T-helper 22 cell (primary cell): ENCODE data around the gene SPTBN1.

Experiments
- DNase-seq: peaks from one replicate; pipeline ENCODE4 v3.0.0-alpha.2; 2020; ENCODE audit warnings: low read depth

SPTBN1 gene

DNA sequence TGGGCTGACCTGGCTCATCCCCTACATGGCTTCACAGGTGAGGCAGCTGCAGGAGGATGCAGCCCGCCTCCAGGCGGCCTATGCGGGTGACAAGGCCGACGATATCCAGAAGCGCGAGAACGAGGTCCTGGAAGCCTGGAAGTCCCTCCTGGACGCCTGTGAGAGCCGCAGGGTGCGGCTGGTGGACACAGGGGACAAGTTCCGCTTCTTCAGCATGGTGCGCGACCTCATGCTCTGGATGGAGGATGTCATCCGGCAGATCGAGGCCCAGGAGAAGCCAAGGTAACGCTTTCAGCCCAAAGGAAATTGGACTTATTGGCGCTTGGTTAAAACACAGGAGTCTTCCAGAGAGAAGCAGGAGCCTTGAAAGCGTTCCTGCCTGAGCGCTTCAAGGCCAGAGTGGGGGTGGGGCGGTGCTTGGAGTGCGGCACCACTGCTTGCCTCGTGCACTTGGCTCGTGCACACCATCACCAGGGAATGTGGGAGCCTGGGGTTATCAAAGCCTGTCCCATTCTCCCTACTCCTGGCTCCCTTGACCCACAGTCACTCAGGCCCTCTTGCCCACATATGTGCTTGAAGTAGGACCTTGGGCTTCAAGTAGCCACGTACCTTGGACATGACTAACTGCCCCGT, 197.6 kb downstream of the SPTBN1 start:
- no peak for DNase-seq

DNA sequence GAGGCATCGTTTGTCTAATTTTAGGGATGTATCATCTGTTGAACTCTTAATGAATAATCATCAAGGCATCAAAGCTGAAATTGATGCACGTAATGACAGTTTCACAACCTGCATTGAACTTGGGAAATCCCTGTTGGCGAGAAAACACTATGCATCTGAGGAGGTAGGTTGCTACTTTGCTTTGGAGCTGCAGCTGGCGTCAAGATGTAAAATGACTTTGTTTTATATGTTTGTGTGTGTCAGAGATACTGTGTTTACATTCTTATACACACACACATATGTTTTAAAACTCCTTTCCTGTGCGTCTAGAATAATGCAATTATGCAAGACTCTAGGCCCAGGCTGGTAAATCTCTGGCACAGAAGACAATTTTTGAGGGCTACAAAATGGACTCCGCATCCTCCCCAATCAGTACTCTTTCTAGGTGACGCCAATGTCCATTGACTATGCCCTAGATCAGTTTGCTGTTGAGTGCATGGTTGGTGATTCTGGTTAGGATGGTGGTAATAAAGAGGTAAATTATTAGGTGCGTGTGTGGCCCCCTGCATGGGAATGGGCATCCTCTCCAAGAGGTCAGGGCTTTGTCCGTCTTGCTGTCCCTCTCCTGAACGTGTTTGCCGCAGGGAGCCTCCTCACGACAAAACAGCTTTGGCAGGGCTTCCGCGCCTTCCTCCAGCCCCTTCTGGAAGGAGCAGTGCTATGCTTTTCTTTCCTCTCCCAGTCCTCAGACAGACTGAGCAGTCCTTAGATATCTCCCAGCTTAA, 199.1 kb downstream of the SPTBN1 start:
- DNase-seq: no peak

DNA sequence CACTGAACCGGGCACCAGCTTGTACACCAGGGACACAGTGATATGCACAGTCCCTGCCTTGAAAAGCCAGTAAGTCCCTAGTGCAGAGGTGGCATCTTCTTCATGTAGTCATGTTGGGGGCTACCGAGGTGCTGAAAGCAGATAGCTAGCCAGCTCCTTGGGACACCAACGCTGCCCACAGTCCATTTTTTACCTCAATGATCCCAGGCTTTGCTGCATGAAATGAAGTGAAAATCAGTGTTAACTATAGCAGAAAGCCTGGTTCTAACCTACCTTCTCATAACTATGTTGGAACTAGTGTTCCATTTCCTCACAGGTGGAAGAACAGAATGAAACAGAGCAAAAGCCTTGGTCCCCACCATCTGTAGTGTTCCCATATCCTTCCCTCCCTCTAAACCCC, 200.7 kb downstream of the SPTBN1 start:
- DNase-seq: no peak

DNA sequence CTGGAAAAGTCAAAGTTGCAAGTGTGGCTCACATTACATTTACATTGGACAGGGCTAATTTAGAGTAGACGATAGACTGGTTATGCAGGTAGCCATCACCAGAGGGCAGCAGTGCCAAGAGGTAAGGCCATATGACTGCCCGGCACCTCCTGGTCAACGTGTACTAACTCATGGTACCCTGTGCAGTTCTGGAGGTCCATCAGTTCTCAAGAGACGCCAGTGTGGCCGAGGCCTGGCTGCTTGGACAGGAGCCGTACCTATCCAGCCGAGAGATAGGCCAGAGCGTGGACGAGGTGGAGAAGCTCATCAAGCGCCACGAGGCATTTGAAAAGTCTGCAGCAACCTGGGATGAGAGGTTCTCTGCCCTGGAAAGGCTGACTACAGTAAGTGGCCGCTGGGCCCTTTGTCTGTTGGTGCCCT, 201.5 kb downstream of the SPTBN1 start:
- no peak for DNase-seq

DNA sequence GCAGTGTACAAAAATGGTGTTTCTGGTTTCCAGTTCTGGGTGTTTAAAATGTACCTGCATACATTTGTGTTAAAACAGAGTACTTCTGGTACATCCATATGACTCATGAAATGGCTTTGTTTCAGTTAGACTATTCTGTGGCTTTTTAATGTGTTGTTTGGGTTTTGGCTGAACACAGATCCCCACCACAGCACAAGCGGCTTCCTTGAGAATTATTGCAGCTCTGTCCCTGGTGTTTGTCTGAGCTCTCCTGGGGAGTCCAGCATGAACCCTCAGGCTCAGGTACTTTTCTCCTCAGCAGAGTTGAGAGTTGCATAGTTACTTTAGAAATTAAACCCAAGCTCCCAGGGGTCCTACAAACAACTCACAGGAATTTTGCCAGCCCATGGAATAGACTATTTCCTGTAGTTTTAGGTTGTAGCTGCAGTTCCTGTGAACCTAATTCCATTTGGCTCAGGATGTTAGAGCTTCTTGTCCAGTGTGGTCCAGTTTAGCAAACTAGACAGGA, 202.5 kb downstream of the SPTBN1 start:
- no peak for DNase-seq

DNA sequence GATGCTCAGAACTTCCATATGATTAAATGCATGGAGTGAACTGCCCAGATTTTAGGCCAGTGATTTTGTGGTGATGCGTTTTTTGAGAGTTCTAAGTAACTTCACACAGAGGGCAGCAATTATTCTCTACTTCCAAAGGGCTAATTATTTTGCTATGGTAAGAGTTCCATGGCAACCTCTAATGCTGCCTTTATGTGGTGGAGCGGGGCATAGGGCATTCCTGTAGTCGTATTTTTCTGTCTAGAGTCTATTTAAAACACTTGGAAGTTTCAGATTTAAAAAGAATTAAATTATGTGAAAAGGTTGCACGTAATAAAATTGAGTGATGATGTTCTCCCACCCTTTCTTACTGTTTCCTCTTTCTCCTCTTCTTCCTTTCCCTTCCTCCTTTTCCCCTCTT, 203.4 kb downstream of the SPTBN1 start:
- no peak for DNase-seq

DNA sequence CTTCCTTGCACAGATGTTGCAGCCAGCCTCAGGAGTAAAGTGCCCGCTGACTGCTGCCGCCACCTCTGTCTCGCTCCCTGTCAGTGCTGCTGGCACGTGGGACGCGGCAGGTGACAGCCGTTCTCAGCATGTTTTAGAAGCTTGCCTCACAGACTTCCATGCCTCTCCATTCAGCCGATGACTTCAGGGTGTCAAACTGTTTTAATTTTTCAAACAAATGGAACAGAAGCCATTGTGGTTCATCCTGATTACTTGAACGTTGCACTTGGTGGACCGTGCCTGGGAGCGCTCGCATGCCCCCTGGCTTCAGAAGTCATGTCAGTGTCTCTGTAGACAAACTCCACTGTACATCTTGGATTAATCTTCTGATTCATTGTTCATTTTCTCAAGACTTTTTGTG, 204.6 kb downstream of the SPTBN1 start:
- DNase-seq: no peak

DNA sequence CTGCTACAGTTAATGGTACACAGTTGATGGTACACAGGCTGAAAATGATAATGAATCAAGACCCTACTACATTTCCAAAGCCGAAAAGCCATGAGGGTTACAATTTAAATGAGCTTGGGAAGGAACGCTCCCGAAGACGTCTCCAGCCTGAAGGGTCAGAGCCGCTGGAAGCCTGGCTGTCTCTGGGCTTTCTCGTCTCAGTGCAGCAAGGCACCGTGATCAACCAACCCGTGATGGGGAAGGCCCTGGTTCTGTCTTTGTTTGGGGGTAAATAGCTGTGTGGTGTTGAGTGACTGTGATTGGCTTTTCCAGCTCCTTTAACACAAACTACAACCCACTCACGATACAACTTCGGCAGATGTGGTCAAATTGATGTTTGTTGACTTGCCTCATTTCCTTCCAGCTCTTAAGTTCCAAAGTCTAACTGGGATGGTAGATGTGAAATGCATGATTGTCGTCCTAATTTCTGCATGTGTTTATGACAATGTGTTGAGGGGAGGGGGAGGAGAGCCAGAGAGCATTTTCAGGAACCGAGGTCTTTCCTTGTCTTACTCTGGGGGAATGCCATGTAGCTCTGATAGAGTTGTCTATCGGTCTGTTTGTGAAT, 207.4 kb downstream of the SPTBN1 start:
- DNase-seq: no peak

DNA sequence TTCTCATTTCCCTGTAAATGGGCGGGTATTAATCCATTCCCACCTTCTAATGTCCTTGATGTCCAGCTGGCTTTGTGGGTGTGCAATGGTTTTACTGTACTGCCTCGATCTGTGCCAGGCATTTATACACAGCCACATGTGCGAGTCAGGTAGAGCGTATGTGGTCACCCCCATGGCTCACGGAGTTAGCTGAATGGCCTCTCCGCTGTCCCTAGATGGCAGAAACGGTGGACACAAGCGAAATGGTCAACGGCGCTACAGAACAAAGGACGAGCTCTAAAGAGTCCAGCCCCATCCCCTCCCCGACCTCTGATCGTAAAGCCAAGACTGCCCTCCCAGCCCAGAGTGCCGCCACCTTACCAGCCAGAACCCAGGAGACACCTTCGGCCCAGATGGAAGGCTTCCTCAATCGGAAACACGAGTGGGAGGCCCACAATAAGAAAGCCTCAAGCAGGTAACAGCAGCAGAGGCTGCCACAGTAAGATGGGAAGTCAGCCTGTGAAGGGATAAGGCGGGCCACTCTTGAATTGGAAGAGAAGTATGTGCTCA, 208.2 kb downstream of the SPTBN1 start:
- DNase-seq: no peak

DNA sequence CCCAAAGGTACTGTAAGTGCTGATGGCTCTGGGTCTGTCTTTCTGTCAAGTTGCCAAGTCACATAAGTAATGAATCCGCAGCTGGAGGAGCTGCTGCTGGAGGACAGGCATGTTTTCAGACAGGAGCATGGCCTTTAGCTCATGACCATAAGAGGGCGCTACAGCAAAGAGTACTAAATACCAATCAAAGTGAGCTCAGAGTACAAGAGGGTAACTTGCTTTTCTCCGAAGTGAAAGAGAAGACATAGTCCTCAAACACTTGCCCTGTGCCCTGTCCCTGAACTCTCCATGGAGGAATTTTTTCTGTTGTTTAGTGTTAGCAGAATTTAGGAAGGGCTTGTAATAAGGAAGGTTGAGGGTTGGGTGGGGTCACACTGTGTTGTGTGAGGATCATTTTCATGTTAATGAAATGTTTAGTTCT, 209.3 kb downstream of the SPTBN1 start:
- no peak for DNase-seq

DNA sequence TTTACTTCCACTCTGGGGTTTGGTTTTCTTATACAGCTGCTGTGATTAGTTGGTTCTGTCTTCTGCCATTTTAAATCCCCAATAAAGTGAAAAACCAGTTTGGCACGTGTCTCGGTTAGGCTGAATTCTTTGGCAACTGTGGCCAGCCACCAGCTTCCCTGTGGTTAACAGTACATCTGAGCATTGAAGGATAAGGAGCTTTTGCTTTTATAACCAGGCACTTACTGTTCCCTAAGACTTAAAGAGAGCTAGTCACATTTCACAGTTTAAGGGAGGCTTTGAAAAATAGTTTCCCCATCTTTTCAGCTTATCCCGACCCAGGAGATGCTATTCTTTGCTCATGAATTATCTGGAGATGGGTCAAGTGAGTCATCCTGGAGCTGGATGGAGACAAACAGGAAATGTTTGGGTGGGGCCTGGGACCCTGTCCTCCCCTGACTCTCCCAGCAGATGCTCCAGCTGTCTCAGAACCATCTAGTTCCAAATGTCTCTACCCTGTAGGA, 210.1 kb downstream of the SPTBN1 start:
- no peak for DNase-seq

DNA sequence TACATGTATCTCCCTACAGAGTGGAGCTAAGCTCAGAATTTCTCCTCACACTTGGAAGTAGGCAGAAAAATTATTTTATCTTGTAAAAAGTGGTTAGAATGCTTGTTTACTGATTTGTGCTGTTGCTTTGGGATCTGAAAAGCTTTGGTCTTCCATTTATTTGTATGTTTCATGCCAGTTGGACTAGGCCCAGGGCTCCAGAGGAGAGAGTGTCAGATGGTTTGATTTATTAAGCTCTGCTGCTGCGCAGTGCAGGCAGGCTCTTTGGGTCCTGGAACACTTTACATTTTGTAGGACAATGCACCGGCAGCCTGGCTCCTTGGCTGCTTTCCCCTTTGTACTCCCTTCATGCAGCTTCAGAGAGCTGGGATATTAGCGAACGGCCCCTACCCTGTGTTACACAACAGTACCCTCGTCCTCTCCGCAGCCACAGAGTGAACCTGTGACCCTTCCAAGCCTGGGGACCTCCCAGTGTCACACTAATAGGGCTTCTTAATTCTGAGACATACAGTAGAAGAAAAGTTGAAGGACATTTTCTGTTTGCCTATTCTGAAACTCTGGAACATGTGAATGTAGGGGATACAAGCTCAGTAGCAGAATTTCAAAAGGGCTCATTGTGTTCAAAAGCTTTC, 210.6 kb downstream of the SPTBN1 start:
- no peak for DNase-seq

DNA sequence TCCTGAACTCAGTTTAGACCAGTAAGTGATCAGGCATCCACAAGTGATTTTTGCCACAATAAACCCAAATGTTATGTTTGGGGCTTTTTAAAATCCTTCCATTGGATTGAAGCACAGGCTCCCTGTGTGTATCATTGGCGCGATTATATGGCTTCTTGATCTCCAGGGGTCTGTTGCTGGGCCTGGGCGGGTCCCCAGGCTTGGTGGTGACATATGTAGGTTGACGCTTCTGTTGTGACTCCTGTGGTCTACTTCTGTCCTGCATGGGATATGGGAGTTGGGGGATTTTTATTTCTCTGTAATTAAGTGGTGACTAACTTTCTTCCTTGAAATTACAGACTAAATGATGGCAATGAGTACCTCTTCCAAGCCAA, 211.1 kb downstream of the SPTBN1 start:
- no peak for DNase-seq

DNA sequence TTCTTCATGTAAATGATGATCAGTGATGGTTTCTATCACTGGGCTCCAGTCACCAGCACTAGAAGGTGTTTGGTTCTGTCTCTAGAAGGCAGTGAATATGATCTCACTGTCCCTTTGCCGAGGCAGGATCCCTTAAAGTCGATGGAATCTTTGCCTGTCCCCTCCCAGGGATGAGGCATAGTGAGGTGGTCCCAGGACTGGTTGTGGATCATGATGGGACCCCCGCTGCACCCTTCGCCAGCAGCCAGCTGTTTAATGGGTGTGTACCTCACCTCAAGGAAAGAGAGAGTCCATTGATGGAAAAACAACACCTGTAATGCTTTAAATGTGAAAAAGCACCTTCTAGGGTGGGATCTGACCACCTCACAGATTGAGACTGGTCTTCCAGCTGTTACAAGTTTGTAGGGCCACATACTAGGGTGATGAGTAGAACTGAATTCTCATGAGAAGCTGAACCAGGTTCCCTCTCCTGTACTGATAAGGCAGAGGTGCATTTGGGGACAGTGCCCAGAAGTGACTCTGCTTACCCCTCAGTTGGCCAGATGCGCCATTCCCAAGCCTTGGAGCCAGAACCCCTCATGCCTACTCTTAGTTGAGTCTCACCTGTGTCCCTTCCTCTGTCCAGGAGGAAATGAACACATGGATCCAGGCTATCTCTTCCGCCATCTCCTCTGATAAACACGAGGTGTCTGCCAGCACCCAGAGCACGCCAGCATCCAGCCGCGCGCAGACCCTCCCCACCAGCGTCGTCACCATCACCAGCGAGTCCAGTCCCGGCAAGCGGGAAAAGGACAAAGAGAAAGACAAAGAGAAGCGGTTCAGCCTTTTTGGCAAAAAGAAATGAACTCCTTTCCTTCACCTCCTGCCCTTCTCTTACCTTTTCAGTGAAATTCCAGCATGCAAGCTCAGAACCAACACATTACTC, 211.9 kb downstream of the SPTBN1 start:
- no peak for DNase-seq

DNA sequence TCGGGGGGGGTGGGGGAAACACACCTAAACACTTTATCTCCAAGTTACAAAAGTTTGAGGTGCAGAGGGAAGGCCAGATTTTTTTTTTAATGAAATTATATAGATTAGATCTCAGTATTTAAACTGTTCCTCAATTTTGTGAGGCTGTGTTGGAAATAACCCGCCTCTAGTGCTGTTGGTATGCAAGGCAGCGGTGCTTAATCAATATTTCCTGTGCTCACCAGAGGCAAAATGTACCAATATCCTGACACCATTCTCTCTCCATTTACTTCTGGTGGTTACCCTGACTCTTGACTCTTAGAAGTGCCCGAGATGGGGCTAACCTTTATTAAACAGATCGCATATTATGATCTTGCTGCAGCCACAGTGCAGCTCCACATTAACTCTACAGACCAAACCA, 212.6 kb downstream of the SPTBN1 start:
- no peak for DNase-seq

DNA sequence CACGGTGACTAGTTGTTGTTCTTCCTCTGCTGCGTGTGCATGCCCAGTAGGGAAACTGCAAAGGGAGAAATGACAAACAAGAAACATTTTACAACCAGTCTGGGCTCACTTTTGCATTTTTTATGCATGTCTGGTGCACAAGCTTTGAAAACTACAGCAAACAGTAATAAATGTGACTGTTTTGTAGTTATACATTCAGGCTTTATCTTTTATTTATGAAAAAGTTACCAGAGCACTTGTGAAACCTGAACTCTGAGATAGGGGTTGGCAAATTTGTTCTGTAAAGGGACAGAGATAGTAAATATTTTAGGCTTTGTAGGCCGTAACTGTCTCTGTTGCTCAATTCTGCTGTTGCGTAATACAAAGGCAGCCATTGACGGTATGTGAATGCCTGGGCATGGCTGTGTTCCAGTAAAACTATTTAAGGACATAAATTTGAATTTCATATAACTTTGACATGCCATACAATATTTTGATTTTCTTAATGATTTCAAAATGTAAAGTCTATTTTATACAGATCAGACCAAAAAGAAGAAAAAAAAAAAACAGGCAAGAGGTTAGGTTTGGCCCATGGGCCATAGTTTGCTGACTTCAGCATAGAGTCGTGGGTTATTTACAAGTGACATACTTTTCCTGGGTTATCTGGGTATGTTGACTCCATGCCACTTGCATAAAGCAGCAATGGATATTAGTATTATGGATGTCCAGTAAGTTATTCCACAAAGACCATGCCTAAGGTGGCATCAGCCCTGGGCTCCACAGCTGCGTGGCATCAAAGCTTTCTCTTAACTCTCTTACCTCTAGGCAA, 213.8 kb downstream of the SPTBN1 start:
- DNase-seq: no peak

DNA sequence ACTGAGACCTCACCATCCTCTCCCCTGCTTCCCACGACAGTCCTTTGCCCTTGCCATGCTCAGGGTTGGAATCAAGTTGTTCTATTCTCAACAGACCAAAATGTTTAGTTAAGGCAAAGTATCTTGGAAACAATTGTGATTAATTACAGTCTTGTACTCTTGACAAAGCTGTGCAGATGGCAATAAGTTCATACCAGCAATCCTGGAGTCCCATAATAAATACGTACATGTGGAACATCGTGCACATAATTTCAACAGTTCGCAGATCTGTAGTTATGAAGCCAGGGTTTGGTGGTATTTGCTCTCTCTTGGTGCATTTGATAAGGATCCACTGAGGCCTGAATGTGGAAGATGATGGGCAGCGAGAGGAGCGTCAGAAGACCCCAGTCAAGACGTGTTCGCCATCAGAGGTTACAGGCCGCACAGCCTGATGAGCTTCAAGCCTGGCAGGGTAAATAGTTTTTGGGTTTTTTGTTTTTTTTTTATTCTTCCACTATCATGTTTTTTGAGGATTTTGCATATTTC, 214.4 kb downstream of the SPTBN1 start:
- no peak for DNase-seq

DNA sequence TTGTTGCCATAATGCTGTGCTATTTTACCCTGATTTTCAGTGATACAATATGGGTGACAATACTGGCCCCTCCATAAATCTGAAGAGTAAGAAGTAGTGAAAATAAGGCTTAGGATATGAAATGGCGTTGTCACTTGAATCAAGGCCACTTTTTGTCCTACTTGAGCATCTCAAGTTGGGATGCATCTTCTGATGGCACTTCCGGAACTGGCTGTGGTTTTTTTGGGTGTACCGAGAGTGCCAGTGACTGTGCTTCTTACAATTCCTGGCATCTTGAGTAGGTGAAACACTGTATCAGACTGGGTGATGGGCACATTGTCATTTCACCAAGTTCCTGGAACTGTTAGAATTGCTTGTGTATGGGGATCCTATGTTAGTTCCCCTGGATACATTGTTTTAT, 214.9 kb downstream of the SPTBN1 start:
- DNase-seq: no peak

DNA sequence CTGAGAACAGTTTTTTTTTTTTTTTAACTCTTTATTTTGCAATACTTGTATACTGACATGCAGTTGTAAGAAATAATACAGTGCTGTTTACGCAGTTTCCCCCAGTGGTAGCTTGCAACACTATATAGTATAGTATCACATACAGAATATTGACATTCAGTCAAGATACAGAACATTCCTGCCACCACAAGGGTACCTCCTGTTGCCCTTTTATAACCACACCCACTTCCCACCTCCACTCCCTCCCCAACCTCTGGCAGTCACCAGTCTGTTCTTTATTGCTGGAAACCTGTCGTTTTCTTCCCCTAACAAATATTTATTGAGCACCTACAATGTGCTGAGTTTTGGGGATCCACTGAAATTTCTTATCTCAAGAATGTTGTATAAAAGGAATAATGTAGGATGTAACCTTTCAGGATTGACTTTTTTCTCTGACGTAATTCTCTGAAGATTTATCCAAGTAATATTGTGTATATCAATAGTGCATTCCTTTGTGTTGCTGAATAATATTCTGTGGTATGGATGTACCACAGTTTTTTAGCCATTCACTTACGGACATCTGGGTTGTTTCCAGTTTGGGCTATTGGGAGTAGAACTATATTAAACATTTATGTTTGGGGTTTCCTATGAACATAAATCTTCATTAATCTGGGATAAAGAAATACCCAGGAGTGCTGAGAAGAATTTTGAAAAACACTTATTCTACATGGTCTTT, 215.9 kb downstream of the SPTBN1 start:
- no peak for DNase-seq
